Kidney (tissue), 14 donors: Measurements from ENCODE around the gene BRAP. TPM values are rescaled to one million over a fixed set of nuclear protein-coding genes. Genes with fewer than 3 reads are reported as not detected.
"Not testable (repeated sequence)": the region's sequence is repeated elsewhere in the genome, so short reads cannot be mapped to it uniquely, and the experiment has no call there.

Source experiments
- DNase-seq, 5 donors: peaks; one replicate each; pipeline ENCODE4 v3.0.0-alpha.2; 2013 to 2020
- FAIRE-seq: peaks from 2 replicates; lab custom pipeline; 2012; peaks lifted over from hg19 to GRCh38; lab: Jason Lieb, UNC
- H3K27ac ChIP-seq, 2 donors: one replicate each; pipeline ENCODE4 v1.7.0; 2013; ENCODE audit warnings: low read depth in 2 of 2, low read length in 2 of 2, inconsistent platforms in 1 of 2
- H3K27me3 ChIP-seq: one replicate; pipeline ENCODE4 v1.7.1; 2013; ENCODE audit warnings: low read length, inconsistent platforms; ENCODE audit not compliant: control insufficient read depth, insufficient read depth
- H3K36me3 ChIP-seq, 3 donors: one replicate each; pipeline versions ENCODE4 v1.7.0 to v1.7.1; 2013; ENCODE audit warnings: low read length in 3 of 3, control low read depth in 1 of 3, inconsistent platforms in 1 of 3; ENCODE audit not compliant: insufficient read depth in 3 of 3, control insufficient read depth in 2 of 3
- H3K4me1 ChIP-seq, 3 donors: one replicate each; pipeline versions ENCODE4 v1.7.0 to v1.7.1; 2013; ENCODE audit warnings: low read length in 3 of 3, inconsistent platforms in 1 of 3, low read depth in 1 of 3; ENCODE audit not compliant: control insufficient read depth in 2 of 3, insufficient read depth in 2 of 3
- H3K4me3 ChIP-seq, 3 donors: one replicate each; pipeline versions ENCODE4 v1.7.0 to v1.8.1; 2013; ENCODE audit warnings: low read length in 3 of 3, control low read depth in 1 of 3, inconsistent platforms in 1 of 3
- H3K9ac ChIP-seq, 3 donors: one replicate each; pipeline versions ENCODE4 v1.7.0 to v1.7.1; 2013; ENCODE audit warnings: low read length in 3 of 3, control low read depth in 1 of 3, inconsistent platforms in 1 of 3
- H3K9me3 ChIP-seq, 3 donors: one replicate each; pipeline versions ENCODE4 v1.7.0 to v1.7.1; 2013; ENCODE audit warnings: low read length in 3 of 3, control low read depth in 1 of 3, inconsistent platforms in 1 of 3; ENCODE audit not compliant: control insufficient read depth in 2 of 3, insufficient read depth in 1 of 3
- CTCF ChIP-seq: IDR thresholded peaks from 3 replicates; pipeline ENCODE4 v1.5.1; 2012; ENCODE audit warnings: mild to moderate bottlenecking, moderate library complexity, borderline replicate concordance; ENCODE audit not compliant: insufficient read depth; ENCODE audit errors: extremely low read depth
- intact Hi-C: fragments of 100-400 bp; cut with DNase I; formaldehyde crosslinking; loops from one replicate; pipeline ENCODE4 v1.11.1; 2022
- polyA plus RNA-seq: library from polyadenylated mRNA; stranded (reverse); fragments of 350-450 nt; fragmentation: Illumina TruSeq; extraction: RNeasy Lipid Tissue Mini Kit (QIAGEN cat#74804); gene quantifications from one replicate; pipeline ENCODE4 v1.2.3, GENCODE V29; 2014; ENCODE audit warnings: low read depth, low replicate concordance; ENCODE audit not compliant: insufficient read depth
- total RNA-seq: library from RNA; stranded (reverse); fragmentation: NEBNext Ultra II Directional; extraction: Animal tissue kit (Norgen Biotek cat#: 25700); gene quantifications from one replicate; pipeline ENCODE4 v1.2.1, GENCODE V29; 2021
- donor health status: control.
- donor health status: control.
- donor health status: control.
- donor health status: control.
- donor health status: control.
- donor health status: DM: yes; HTN: yes; CAD: no.
- donor health status: Normal renal cell carcinoma (clear cell type).

BRAP gene
- total and polyA plus RNA-seq, 2 donors from 2014 or later: 9.6 to 17.2 TPM

DNA sequence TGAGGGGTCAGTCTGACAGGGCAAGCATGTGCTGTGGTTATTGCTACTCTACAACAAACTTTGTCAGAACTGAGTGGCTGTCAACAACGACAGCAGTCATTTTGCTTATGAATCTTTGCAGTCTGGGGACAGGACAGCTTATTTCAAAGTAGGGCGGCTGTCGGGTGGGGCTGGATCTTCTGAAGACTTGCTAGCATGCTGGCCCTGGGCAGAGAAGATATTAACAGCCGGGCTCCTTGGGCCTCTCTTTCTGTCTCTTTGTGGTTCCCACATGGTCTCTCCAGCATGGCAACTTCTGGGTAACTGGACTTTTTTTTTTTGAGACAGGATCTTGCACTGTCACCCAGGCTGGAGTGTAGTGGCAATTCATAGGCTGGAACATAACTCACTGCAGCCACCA, 47.0 kb upstream of the BRAP start:
- Histone ChIP-seq H3K27me3 (no peaks in the 10 kb centered on the region), H3K4me1 (no peaks in the 10 kb centered on the region), H3K9me3 (no peaks in the 10 kb centered on the region), H3K36me3 (peaks cover 0 to 17% (median 13%) of the 10 kb centered on the region in 3 donors), H3K4me3 (no peak overlapping the region), H3K27ac (no peak overlapping the region), H3K9ac (no peak overlapping the region)
- TF ChIP-seq CTCF: no peak
- FAIRE-seq: no peak
- intact Hi-C loops: no loop called here
- no peak for DNase-seq

DNA sequence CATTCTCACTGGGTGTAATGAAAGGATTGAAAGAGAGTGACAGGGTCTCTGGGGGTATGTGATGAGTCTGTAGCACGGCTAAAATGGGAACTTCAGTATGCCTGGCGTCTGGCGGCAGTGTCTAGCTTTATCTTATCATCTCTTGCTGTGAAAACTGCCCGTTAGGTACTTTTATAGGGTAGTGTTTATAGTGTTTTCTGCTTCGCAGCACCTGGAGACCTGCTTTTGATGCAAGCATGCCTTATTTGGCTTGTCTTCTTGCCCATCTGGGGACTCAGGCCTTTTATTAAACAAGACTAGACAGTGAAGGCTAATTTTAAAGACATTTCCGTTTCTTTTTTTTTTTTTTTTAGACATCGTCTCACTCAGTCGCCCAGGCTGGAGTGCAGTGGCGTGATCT, 44.7 kb upstream of the BRAP start:
- Histone ChIP-seq H3K4me3 (no peak overlapping the region), H3K36me3 (peaks cover 0 to 16% (median 4%) of the 10 kb centered on the region in 3 donors), H3K27ac (no peak overlapping the region), H3K4me1 (no peaks in the 10 kb centered on the region), H3K9ac (no peak overlapping the region), H3K9me3 (no peaks in the 10 kb centered on the region), H3K27me3 (no peaks in the 10 kb centered on the region)
- intact Hi-C loops: no loop called here
- FAIRE-seq: no peak
- DNase-seq: no peak
- no peak for TF ChIP-seq CTCF

GRCh38 chr12:111728795-111729194, 43.0 kb upstream of the BRAP start:
- TF ChIP-seq CTCF: no peak
- H3K27ac ChIP-seq: no peak overlapping the region
- intact Hi-C loops: no loop called here
- H3K27me3 ChIP-seq: no peaks in the 10 kb centered on the region
- no peak for DNase-seq
- no peak overlapping the region for H3K9ac ChIP-seq
- FAIRE-seq: no peak
- H3K4me3 ChIP-seq: no peak overlapping the region
- H3K9me3 ChIP-seq: no peaks in the 10 kb centered on the region
- no peaks in the 10 kb centered on the region for H3K4me1 ChIP-seq
- peaks cover 0 to 14% (median 4%) of the 10 kb centered on the region in 3 donors for H3K36me3 ChIP-seq

DNA sequence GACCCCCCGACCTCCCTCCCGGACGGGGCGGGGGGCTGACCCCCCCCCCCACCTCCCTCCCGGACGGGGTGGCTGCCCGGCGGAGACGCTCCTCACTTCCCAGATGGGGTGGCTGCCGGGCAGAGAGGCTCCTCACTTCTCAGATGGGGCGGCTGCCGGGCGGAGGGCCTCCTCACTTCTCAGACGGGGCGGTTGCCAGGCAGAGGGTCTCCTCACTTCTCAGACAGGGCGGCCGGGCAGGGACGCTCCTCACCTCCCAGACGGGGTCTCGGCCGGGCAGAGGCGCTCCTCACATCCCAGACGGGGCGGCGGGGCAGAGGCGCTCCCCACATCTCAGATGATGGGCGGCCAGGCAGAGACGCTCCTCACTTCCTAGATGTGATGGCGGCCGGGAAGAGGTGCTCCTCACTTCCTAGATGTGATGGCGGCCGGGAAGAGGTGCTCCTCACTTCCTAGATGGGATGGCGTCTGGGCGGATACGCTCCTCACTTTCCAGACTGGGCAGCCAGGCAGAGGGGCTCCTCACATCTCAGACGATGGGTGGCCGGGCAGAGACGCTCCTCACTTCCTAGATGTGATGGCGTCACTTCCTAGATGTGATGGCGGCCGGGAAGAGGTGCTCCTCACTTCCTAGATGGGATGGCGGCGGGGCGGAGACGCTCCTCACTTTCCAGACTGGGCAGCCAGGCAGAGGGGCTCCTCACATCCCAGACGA, 38.0 kb upstream of the BRAP start:
- H3K9me3 ChIP-seq, H3K4me3 ChIP-seq, H3K9ac ChIP-seq, DNase-seq, intact Hi-C loops, H3K27ac ChIP-seq, H3K4me1 ChIP-seq, H3K27me3 ChIP-seq, FAIRE-seq, H3K36me3 ChIP-seq: not testable (repeated sequence)
